ENCODE results near the gene HACD3. TPM values are rescaled to one million over a fixed set of nuclear protein-coding genes. Genes with fewer than 3 reads are reported as not detected.

Gene HACD3
- total RNA-seq, 1 donor from 2014 or later, result 129 TPM

- Histone ChIP-seq H4K20me1 (ENCODE audit: insufficient read depth, low read length) (peaks cover 6% of the 10 kb centered on the region), H3K27me3 (ENCODE audit: insufficient read depth, low read length) (no peaks in the 10 kb centered on the region), H3K4me2 (ENCODE audit: low read length) (no peak overlapping the region), H3K36me3 (ENCODE audit: insufficient read depth, low read length) (peaks cover 14% of the 10 kb centered on the region), H3K4me1 (ENCODE audit: insufficient read depth, low read length) (peaks cover 13% of the 10 kb centered on the region), H3K4me3 (ENCODE audit: insufficient read depth, low read depth, low read length) (no peak overlapping the region), H3K9ac (ENCODE audit: low read length) (no peak overlapping the region), H2AFZ (ENCODE audit: low read depth, low read length) (no peak overlapping the region), H3K27ac (ENCODE audit: low read depth, low read length) (no peak overlapping the region), H3K9me3 (ENCODE audit: insufficient read depth, low read depth, low read length) (no peaks in the 10 kb centered on the region), H3K79me2 (ENCODE audit: insufficient read depth, low read length) (peaks cover 4% of the 10 kb centered on the region)
- H3K27ac Mint-ChIP-seq (ENCODE audit: unreplicated experiment), result no peak overlapping the region
- H3K36me3 Mint-ChIP-seq (ENCODE audit: low read depth, unreplicated experiment), result peaks cover 29% of the 10 kb centered on the region
- FAIRE-seq (no peak), DNase-seq (ENCODE audit: low read depth) (no peak)
- H3K4me1 Mint-ChIP-seq (ENCODE audit: low read depth, unreplicated experiment), result peaks cover 12% of the 10 kb centered on the region
- no peak for TF ChIP-seq CTCF (IDR thresholded peaks at IDR 0.05; ENCODE audit: insufficient read depth, low read depth, low read length)
- no peak for TF ChIP-seq EZH2 (IDR thresholded peaks at IDR 0.05; ENCODE audit: insufficient read depth, low read length)
- no peaks in the 10 kb centered on the region for H3K9me3 Mint-ChIP-seq (ENCODE audit: unreplicated experiment)
- no peak overlapping the region for H3K4me3 Mint-ChIP-seq (ENCODE audit: unreplicated experiment)
- H3K27me3 Mint-ChIP-seq (ENCODE audit: low read depth, unreplicated experiment), result no peaks in the 10 kb centered on the region
Measured at GRCh38 chr15:65559941-65560340, 29.7 kb downstream of the HACD3 start.

- Mint-ChIP-seq H3K27me3 (ENCODE audit: low read depth, unreplicated experiment) (no peaks in the 10 kb centered on the region), H3K4me1 (ENCODE audit: low read depth, unreplicated experiment) (peaks cover 12% of the 10 kb centered on the region), H3K9me3 (ENCODE audit: unreplicated experiment) (no peaks in the 10 kb centered on the region), H3K27ac (ENCODE audit: unreplicated experiment) (no peak overlapping the region), H3K36me3 (ENCODE audit: low read depth, unreplicated experiment) (peaks cover 40% of the 10 kb centered on the region), H3K4me3 (ENCODE audit: unreplicated experiment) (no peak overlapping the region)
- no peaks in the 10 kb centered on the region for H3K27me3 ChIP-seq (ENCODE audit: insufficient read depth, low read length)
- no peak overlapping the region for H3K27ac ChIP-seq (ENCODE audit: low read depth, low read length)
- no peak overlapping the region for H3K4me2 ChIP-seq (ENCODE audit: low read length)
- H3K79me2 ChIP-seq (ENCODE audit: insufficient read depth, low read length), result peaks cover 4% of the 10 kb centered on the region
- H3K9ac ChIP-seq (ENCODE audit: low read length), result no peak overlapping the region
- H3K4me1 ChIP-seq (ENCODE audit: insufficient read depth, low read length), result peaks cover 13% of the 10 kb centered on the region
- H3K9me3 ChIP-seq (ENCODE audit: insufficient read depth, low read depth, low read length), result no peaks in the 10 kb centered on the region
- no peak for FAIRE-seq
- no peaks in the 10 kb centered on the region for H4K20me1 ChIP-seq (ENCODE audit: insufficient read depth, low read length)
- peaks cover 16% of the 10 kb centered on the region for H3K36me3 ChIP-seq (ENCODE audit: insufficient read depth, low read length)
- no peak overlapping the region for H2AFZ ChIP-seq (ENCODE audit: low read depth, low read length)
- DNase-seq (ENCODE audit: low read depth), result no peak
- no peak for TF ChIP-seq CTCF (IDR thresholded peaks at IDR 0.05; ENCODE audit: insufficient read depth, low read depth, low read length)
- TF ChIP-seq EZH2 (IDR thresholded peaks at IDR 0.05; ENCODE audit: insufficient read depth, low read length), result no peak
- no peak overlapping the region for H3K4me3 ChIP-seq (ENCODE audit: insufficient read depth, low read depth, low read length)
Measured at GRCh38 chr15:65561934-65562333, 31.7 kb downstream of the HACD3 start.

- Histone ChIP-seq H3K4me2 (ENCODE audit: low read length) (no peak overlapping the region), H3K9ac (ENCODE audit: low read length) (no peak overlapping the region), H3K27me3 (ENCODE audit: insufficient read depth, low read length) (no peaks in the 10 kb centered on the region), H3K36me3 (ENCODE audit: insufficient read depth, low read length) (peaks cover 39% of the 10 kb centered on the region), H3K4me1 (ENCODE audit: insufficient read depth, low read length) (no peaks in the 10 kb centered on the region), H3K79me2 (ENCODE audit: insufficient read depth, low read length) (no peaks in the 10 kb centered on the region), H3K4me3 (ENCODE audit: insufficient read depth, low read depth, low read length) (no peak overlapping the region), H3K9me3 (ENCODE audit: insufficient read depth, low read depth, low read length) (no peaks in the 10 kb centered on the region), H3K27ac (ENCODE audit: low read depth, low read length) (no peak overlapping the region), H4K20me1 (ENCODE audit: insufficient read depth, low read length) (no peaks in the 10 kb centered on the region), H2AFZ (ENCODE audit: low read depth, low read length) (no peak overlapping the region)
- TF ChIP-seq CTCF (IDR thresholded peaks at IDR 0.05; ENCODE audit: insufficient read depth, low read depth, low read length), result no peak
- TF ChIP-seq EZH2 (IDR thresholded peaks at IDR 0.05; ENCODE audit: insufficient read depth, low read length), result no peak
- Mint-ChIP-seq H3K9me3 (ENCODE audit: unreplicated experiment) (no peaks in the 10 kb centered on the region), H3K27me3 (ENCODE audit: low read depth, unreplicated experiment) (no peaks in the 10 kb centered on the region), H3K4me3 (ENCODE audit: unreplicated experiment) (no peak overlapping the region), H3K36me3 (ENCODE audit: low read depth, unreplicated experiment) (peaks cover 32% of the 10 kb centered on the region), H3K27ac (ENCODE audit: unreplicated experiment) (no peak overlapping the region), H3K4me1 (ENCODE audit: low read depth, unreplicated experiment) (no peaks in the 10 kb centered on the region)
- DNase-seq (ENCODE audit: low read depth) (no peak), FAIRE-seq (no peak)
Measured at GRCh38 chr15:65569728-65570127, 39.5 kb downstream of the HACD3 start.
